GM23338 (cell line): Measurements from ENCODE around the gene RELB. TPM values are rescaled to one million over a fixed set of nuclear protein-coding genes. Genes with fewer than 3 reads are reported as not detected.

Source experiments
- ATAC-seq: fragments of 200-7000 bp; cut with Tn5 transposase; 3 replicates; pipeline ENCODE4 v1.9.1; 2020
- DNase-seq: peaks from one replicate; pipeline ENCODE4 v3.0.0-alpha.2; 2015; ENCODE audit warnings: low spot score
- H2AFZ ChIP-seq: fragments of 200-600 bp; sonication (generic); 2 replicates; pipeline ENCODE4 v1.8.0; 2016; ENCODE audit warnings: antibody characterized with exemption, mild to moderate bottlenecking, moderate library complexity
- H3F3A ChIP-seq: fragments of 200-600 bp; sonication (generic); replicated peaks from 2 replicates; pipeline ENCODE4 v1.8.0; 2017; ENCODE audit warnings: antibody characterized with exemption, mixed run types, low read depth
- H3K27ac ChIP-seq: fragments of 200-600 bp; sonication (generic); 2 replicates; pipeline ENCODE4 v1.6.1; 2016; ENCODE audit warnings: low read depth
- H3K27me3 ChIP-seq: fragments of 200-600 bp; sonication (generic); 2 replicates; pipeline ENCODE4 v1.8.0; 2016; ENCODE audit warnings: mild to moderate bottlenecking, mixed run types, moderate library complexity; ENCODE audit not compliant: insufficient read depth
- H3K36me3 ChIP-seq: fragments of 200-600 bp; sonication (generic); 2 replicates; pipeline ENCODE4 v1.8.0; 2016; ENCODE audit warnings: mild to moderate bottlenecking; ENCODE audit not compliant: insufficient read depth
- H3K4me1 ChIP-seq: fragments of 200-600 bp; sonication (generic); 2 replicates; pipeline ENCODE4 v1.8.0; 2016; ENCODE audit warnings: mild to moderate bottlenecking, moderate library complexity; ENCODE audit not compliant: insufficient read depth
- H3K4me2 ChIP-seq: fragments of 200-600 bp; sonication (generic); 2 replicates; pipeline ENCODE4 v1.7.1; 2017; ENCODE audit warnings: mixed run types
- H3K4me3 ChIP-seq: fragments of 200-600 bp; sonication (generic); 2 replicates; pipeline ENCODE4 v1.6.1; 2016; ENCODE audit warnings: mixed run types
- H3K79me2 ChIP-seq: fragments of 200-600 bp; sonication (generic); replicated peaks from 2 replicates; pipeline ENCODE4 v1.8.0; 2017; ENCODE audit warnings: mild to moderate bottlenecking; ENCODE audit not compliant: insufficient read depth
- H3K9me2 ChIP-seq: fragments of 200-600 bp; sonication (generic); 2 replicates; pipeline ENCODE4 v1.8.0; 2017; ENCODE audit not compliant: insufficient read depth
- H4K20me1 ChIP-seq: fragments of 200-600 bp; sonication (generic); replicated peaks from 2 replicates; pipeline ENCODE4 v1.8.0; 2017; ENCODE audit warnings: mild to moderate bottlenecking; ENCODE audit not compliant: insufficient read depth
- H3K27ac Mint-ChIP-seq: 2 replicates; pipeline ENCODE4 v1.8.0; 2020; ENCODE audit warnings: inconsistent platforms, mild to moderate bottlenecking, moderate library complexity, mixed read lengths
- H3K27me3 Mint-ChIP-seq: 3 replicates; pipeline ENCODE4 v1.8.0; 2022; ENCODE audit warnings: low read depth, mild to moderate bottlenecking, moderate library complexity, mixed read lengths, inconsistent platforms; ENCODE audit not compliant: insufficient read depth, poor library complexity
- H3K36me3 Mint-ChIP-seq: 3 replicates; pipeline ENCODE4 v1.8.0; 2021; ENCODE audit warnings: low read depth, mild to moderate bottlenecking, inconsistent platforms, moderate library complexity, mixed read lengths
- H3K4me1 Mint-ChIP-seq: 3 replicates; pipeline ENCODE4 v1.8.0; 2020; ENCODE audit warnings: mild to moderate bottlenecking, inconsistent platforms, mixed read lengths
- H3K4me3 Mint-ChIP-seq: 3 replicates; pipeline ENCODE4 v1.8.0; 2021; ENCODE audit warnings: moderate library complexity, mild to moderate bottlenecking, inconsistent platforms, mixed read lengths
- H3K9me3 Mint-ChIP-seq: 3 replicates; pipeline ENCODE4 v1.8.0; 2020; ENCODE audit warnings: moderate library complexity, mild to moderate bottlenecking, inconsistent platforms, mixed read lengths
- CREB1 ChIP-seq: fragments of 250-450 bp; sonication (Bioruptor Pico); IDR thresholded peaks from 2 replicates; pipeline ENCODE4 v1.5.0; 2020; ENCODE audit warnings: low read depth, mild to moderate bottlenecking, moderate library complexity
- ETS1 ChIP-seq: IDR thresholded peaks from 2 replicates; pipeline ENCODE4 v1.6.1; 2016; ENCODE audit warnings: antibody characterized with exemption
- EZH2 ChIP-seq: fragments of 200-600 bp; sonication (generic); IDR thresholded peaks from one replicate; pipeline ENCODE4 v1.8.0; 2017; ENCODE audit warnings: antibody characterized with exemption, mild to moderate bottlenecking, low read depth; ENCODE audit not compliant: unreplicated experiment
- ZNF331 ChIP-seq: fragments of 250-450 bp; sonication (Bioruptor Pico); IDR thresholded peaks from 2 replicates; pipeline ENCODE4 v1.5.0; 2020; ENCODE audit warnings: low read depth, mild to moderate bottlenecking, moderate library complexity
- ZNF462 ChIP-seq: fragments of 250-450 bp; sonication (Bioruptor Pico); IDR thresholded peaks from 2 replicates; pipeline ENCODE4 v1.5.0; 2020; ENCODE audit warnings: mild to moderate bottlenecking, moderate library complexity
- polyA plus RNA-seq: library from polyadenylated mRNA; unstranded; fragments of >200 nt; fragmentation: Nextera tagmentation; extraction: Ambion mirVana; gene quantifications from 2 replicates; pipeline ENCODE4 v1.2.1, GENCODE V29; 2016
- total RNA-seq: library from RNA; depleted of rRNA; stranded (reverse); fragments of >200 nt; shearing (Covaris generic); gene quantifications from 2 replicates; pipeline ENCODE4 v1.2.3, GENCODE V29; 2014

Gene RELB
- total and polyA plus RNA-seq, 2 experiments from 2014 or later = 7.9 to 13.1 TPM

- Histone ChIP-seq H3F3A (0 out of 2 replicates have a peak, but pooled peaks cover 9% of the 10 kb centered on the region), H3K27ac (no peak overlapping the region), H3K27me3 (no peaks in the 10 kb centered on the region), H2AFZ (no peak overlapping the region), H4K20me1 (peaks cover 14% of the 10 kb centered on the region), H3K4me2 (no peak overlapping the region), H3K36me3 (0 out of 2 replicates have a peak, but pooled peaks cover 11% of the 10 kb centered on the region), H3K4me1 (peaks cover 2% of the 10 kb centered on the region), H3K4me3 (no peak overlapping the region), H3K9me2 (no peaks in the 10 kb centered on the region), H3K79me2 (peaks cover 56% of the 10 kb centered on the region)
- Mint-ChIP-seq H3K36me3 (peaks cover 30% of the 10 kb centered on the region), H3K27ac (no peak overlapping the region), H3K4me3 (no peak overlapping the region), H3K4me1 (peaks cover 16% of the 10 kb centered on the region), H3K27me3 (peaks cover 4% of the 10 kb centered on the region), H3K9me3 (no peaks in the 10 kb centered on the region)
- TF ChIP-seq EZH2 = no peak
- no peak for TF ChIP-seq ETS1
- no peak for TF ChIP-seq CREB1 (CRISPR knock-in tag)
- no peak for TF ChIP-seq ZNF462 (CRISPR knock-in tag)
- TF ChIP-seq ZNF331 (CRISPR knock-in tag) = no peak
- ATAC-seq = no peak
- DNase-seq = no peak
These were observed 40.1 kb upstream of the RELB start for GRCh38 chr19:44960906-44961728.
